PFSK-1 (cell line): Measurements from ENCODE around the gene PLAAT5. TPM values are rescaled to one million over a fixed set of nuclear protein-coding genes. Genes with fewer than 3 reads are reported as not detected.

ENCODE experiments used
- FOXP2 ChIP-seq: optimal IDR thresholded peaks from 2 replicates; pipeline ENCODE3; 2011; ENCODE audit warnings: borderline replicate concordance, control low read depth, inconsistent platforms; ENCODE audit not compliant: insufficient read depth; ENCODE audit errors: extremely low read length, extremely low read depth
- POLR2AphosphoS5 ChIP-seq: IDR thresholded peaks from 2 replicates; pipeline ENCODE4 v1.6.1; 2012; ENCODE audit warnings: low read depth, mild to moderate bottlenecking, control low read depth, low read length, moderate library complexity
- SIN3A ChIP-seq: IDR thresholded peaks from 2 replicates; pipeline ENCODE4 v1.6.1; 2012; ENCODE audit warnings: mild to moderate bottlenecking, low read length, moderate library complexity, borderline replicate concordance; ENCODE audit not compliant: insufficient read depth
- TAF1 ChIP-seq: IDR thresholded peaks from 2 replicates; pipeline ENCODE4 v1.6.1; 2012; ENCODE audit warnings: low read length, control low read depth, borderline replicate concordance; ENCODE audit not compliant: insufficient read depth
- polyA plus RNA-seq: library from polyadenylated mRNA; unstranded; fragments of >200 nt; gene quantifications from one replicate; pipeline ENCODE4 v1.2.1, GENCODE V29; 2012; ENCODE audit warnings: low read depth, missing spikeins; ENCODE audit not compliant: insufficient read length
- TF ChIP-seq, protein P1 (sequence below), 2 experiments: IDR thresholded peaks; 2 replicates each; pipeline versions ENCODE4 v1.6.1 to v1.8.0; 2011 to 2012; ENCODE audit warnings: low read depth in 2 of 2, low read length in 2 of 2, control low read depth in 1 of 2, inconsistent platforms in 1 of 2, mild to moderate bottlenecking in 1 of 2, moderate library complexity in 1 of 2; ENCODE audit not compliant: insufficient read depth in 1 of 2

Gene PLAAT5, protein sequence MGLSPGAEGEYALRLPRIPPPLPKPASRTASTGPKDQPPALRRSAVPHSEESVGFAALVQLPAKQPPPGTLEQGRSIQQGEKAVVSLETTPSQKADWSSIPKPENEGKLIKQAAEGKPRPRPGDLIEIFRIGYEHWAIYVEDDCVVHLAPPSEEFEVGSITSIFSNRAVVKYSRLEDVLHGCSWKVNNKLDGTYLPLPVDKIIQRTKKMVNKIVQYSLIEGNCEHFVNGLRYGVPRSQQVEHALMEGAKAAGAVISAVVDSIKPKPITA
- polyA plus RNA-seq = not detected

GRCh38 chr11:63490551-63491239 is at the start of gene PLAAT5:
TSS of gene PLAAT5 (minus strand) at chr11:63491167. CDS start at chr11:63491034, 133 bp downstream.
- TF ChIP-seq SIN3A = no peak
- TF ChIP-seq TAF1 = no peak
- TF ChIP-seq FOXP2 = no peak
- TF ChIP-seq POLR2AphosphoS5 = no peak
- TF ChIP-seq, protein P1, sequence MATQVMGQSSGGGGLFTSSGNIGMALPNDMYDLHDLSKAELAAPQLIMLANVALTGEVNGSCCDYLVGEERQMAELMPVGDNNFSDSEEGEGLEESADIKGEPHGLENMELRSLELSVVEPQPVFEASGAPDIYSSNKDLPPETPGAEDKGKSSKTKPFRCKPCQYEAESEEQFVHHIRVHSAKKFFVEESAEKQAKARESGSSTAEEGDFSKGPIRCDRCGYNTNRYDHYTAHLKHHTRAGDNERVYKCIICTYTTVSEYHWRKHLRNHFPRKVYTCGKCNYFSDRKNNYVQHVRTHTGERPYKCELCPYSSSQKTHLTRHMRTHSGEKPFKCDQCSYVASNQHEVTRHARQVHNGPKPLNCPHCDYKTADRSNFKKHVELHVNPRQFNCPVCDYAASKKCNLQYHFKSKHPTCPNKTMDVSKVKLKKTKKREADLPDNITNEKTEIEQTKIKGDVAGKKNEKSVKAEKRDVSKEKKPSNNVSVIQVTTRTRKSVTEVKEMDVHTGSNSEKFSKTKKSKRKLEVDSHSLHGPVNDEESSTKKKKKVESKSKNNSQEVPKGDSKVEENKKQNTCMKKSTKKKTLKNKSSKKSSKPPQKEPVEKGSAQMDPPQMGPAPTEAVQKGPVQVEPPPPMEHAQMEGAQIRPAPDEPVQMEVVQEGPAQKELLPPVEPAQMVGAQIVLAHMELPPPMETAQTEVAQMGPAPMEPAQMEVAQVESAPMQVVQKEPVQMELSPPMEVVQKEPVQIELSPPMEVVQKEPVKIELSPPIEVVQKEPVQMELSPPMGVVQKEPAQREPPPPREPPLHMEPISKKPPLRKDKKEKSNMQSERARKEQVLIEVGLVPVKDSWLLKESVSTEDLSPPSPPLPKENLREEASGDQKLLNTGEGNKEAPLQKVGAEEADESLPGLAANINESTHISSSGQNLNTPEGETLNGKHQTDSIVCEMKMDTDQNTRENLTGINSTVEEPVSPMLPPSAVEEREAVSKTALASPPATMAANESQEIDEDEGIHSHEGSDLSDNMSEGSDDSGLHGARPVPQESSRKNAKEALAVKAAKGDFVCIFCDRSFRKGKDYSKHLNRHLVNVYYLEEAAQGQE (IDR thresholded peaks at IDR 0.05; ENCODE audit: insufficient read depth in 1 of 2, low read depth in 2 of 2, low read length in 2 of 2) = no peak

DNA sequence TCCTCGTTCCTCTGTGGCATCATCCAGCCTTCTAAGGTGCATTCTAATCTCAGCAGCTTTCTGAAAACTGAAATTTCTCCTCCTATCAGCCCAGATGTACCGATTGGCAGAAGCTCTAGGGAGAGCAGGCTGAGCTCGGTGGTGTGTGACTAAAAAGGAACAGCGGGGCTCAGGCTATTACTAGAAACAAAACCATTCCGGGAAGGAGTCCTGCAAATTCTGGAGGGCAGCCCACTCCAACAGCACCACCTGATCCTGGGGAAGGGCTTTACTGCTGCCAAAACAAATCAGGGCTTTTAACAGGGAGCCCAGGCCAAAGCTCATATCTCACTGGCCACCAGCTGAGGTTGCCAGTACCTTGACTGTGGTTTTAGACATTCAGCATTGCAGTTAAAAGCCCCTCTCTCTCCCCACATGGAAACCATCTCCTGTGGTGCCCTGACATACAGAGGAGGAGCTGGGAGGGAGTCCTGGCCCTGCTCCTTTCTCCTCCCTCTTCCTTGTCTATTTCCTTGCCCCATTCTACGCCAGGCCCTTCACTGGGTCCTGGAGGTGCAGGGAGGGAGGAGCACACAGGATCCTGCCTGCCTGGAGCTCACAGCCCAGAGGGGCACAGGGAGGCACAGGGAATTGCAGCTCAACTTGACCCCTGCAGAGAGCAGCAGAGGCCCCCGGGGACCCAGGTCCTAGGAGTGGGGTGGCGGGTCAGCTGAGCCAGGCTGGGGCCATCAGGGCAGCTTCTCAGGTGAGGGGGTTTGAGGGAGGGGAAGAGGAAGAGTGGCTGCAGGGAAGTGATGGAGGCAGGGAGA is 46.5 kb upstream of the PLAAT5 start:
- TF ChIP-seq POLR2AphosphoS5 (no peak), TAF1 (no peak), SIN3A (no peak), FOXP2 (no peak)
- TF ChIP-seq, protein P1 (IDR thresholded peaks at IDR 0.05; ENCODE audit: insufficient read depth in 1 of 2, low read depth in 2 of 2, low read length in 2 of 2) = no peak

- TF ChIP-seq SIN3A = no peak
- no peak for TF ChIP-seq POLR2AphosphoS5
- TF ChIP-seq TAF1 = no peak
- TF ChIP-seq FOXP2 = no peak
- TF ChIP-seq, protein P1 (IDR thresholded peaks at IDR 0.05; ENCODE audit: insufficient read depth in 1 of 2, low read depth in 2 of 2, low read length in 2 of 2) = no peak
These were observed 45.8 kb upstream of the PLAAT5 start, which contains the start of gene PLAAT4 for GRCh38 chr11:63536669-63537292. TSS of gene PLAAT4 (plus strand) at chr11:63536808. CDS start at chr11:63536869, 61 bp downstream.

GRCh38 chr11:63535734-63536133 is 44.8 kb upstream of the PLAAT5 start:
- TF ChIP-seq, protein P1 (IDR thresholded peaks at IDR 0.05; ENCODE audit: insufficient read depth in 1 of 2, low read depth in 2 of 2, low read length in 2 of 2) = no peak
- no peak for TF ChIP-seq POLR2AphosphoS5
- no peak for TF ChIP-seq SIN3A
- no peak for TF ChIP-seq FOXP2
- TF ChIP-seq TAF1 = no peak
